ENCODE data around the gene SNX15.

The SNX15 gene

GRCh38 chr11:65087216-65087615 is 60.0 kb downstream of the SNX15 start:
- Histone ChIP-seq H3K36me3 (ENCODE audit: control insufficient read depth, insufficient read depth, low read length) (peaks cover 26% of the 10 kb centered on the region), H3K27me3 (replicated peaks; ENCODE audit: control insufficient read depth, insufficient read depth, low read length) (no peaks in the 10 kb centered on the region), H3K4me3 (replicated peaks; ENCODE audit: low read depth, low read length) (no peak overlapping the region)
- TF ChIP-seq, protein P1, sequence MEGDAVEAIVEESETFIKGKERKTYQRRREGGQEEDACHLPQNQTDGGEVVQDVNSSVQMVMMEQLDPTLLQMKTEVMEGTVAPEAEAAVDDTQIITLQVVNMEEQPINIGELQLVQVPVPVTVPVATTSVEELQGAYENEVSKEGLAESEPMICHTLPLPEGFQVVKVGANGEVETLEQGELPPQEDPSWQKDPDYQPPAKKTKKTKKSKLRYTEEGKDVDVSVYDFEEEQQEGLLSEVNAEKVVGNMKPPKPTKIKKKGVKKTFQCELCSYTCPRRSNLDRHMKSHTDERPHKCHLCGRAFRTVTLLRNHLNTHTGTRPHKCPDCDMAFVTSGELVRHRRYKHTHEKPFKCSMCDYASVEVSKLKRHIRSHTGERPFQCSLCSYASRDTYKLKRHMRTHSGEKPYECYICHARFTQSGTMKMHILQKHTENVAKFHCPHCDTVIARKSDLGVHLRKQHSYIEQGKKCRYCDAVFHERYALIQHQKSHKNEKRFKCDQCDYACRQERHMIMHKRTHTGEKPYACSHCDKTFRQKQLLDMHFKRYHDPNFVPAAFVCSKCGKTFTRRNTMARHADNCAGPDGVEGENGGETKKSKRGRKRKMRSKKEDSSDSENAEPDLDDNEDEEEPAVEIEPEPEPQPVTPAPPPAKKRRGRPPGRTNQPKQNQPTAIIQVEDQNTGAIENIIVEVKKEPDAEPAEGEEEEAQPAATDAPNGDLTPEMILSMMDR (IDR thresholded peaks at IDR 0.05; ENCODE audit: insufficient read depth, low read length, poor library complexity, severe bottlenecking), result no peak
- DNase-seq (ENCODE audit: extremely low read depth, insufficient read length), result no peak

DNA sequence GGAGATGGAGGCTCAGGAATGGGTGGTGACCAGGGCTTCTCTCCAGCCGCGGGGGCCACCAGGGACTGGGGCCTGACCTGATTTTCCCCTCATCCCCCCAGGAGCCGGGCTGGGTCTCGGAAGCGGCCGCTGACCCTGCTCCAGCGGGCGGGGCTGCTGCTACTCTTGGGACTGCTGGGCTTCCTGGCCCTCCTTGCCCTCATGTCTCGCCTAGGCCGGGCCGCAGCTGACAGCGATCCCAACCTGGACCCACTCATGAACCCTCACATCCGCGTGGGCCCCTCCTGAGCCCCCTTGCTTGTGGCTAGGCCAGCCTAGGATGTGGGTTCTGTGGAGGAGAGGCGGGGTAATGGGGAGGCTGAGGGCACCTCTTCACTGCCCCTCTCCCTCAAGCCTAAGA is 60.6 kb downstream of the SNX15 start:
- TF ChIP-seq, protein P1 (IDR thresholded peaks at IDR 0.05; ENCODE audit: insufficient read depth, low read length, poor library complexity, severe bottlenecking), result no peak
- DNase-seq (ENCODE audit: extremely low read depth, insufficient read length), result no peak
- Histone ChIP-seq H3K36me3 (ENCODE audit: control insufficient read depth, insufficient read depth, low read length) (peaks cover 26% of the 10 kb centered on the region), H3K4me3 (replicated peaks; ENCODE audit: low read depth, low read length) (no peak overlapping the region), H3K27me3 (replicated peaks; ENCODE audit: control insufficient read depth, insufficient read depth, low read length) (no peaks in the 10 kb centered on the region)

DNA sequence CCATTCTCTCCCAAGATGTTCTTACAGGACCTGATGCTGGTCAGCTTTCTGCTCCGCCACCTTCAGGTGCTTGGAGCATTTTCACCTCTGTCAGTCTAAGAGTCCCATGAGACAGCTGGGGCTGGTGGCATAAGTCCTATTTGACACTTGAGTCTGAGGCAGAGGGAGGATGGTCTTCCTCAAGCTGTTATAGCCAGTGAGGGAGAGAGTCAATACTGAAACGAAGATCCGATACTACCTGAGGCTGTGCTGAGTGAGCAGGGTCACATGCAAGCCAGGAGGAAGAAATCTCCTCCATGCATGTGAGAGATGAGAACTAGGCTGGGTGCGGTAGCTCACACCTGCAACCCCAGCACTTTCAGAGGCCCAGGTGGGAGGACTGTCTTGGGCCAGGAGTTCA is 62.4 kb downstream of the SNX15 start:
- no peaks in the 10 kb centered on the region for H3K27me3 ChIP-seq (replicated peaks; ENCODE audit: control insufficient read depth, insufficient read depth, low read length)
- TF ChIP-seq, protein P1 (IDR thresholded peaks at IDR 0.05; ENCODE audit: insufficient read depth, low read length, poor library complexity, severe bottlenecking), result no peak
- no peak overlapping the region for H3K4me3 ChIP-seq (replicated peaks; ENCODE audit: low read depth, low read length)
- no peak for DNase-seq (ENCODE audit: extremely low read depth, insufficient read length)
- H3K36me3 ChIP-seq (ENCODE audit: control insufficient read depth, insufficient read depth, low read length), result peaks cover 26% of the 10 kb centered on the region
